Peyer's patch (tissue), 4 donors: ENCODE results near the gene CMTR1.

Experiments
- CTCF ChIP-seq, 6 experiments: fragments of 450-650 bp in 4 of 6; fragments of 200-600 bp in 2 of 6; sonication (generic) in 1 of 6; IDR thresholded peaks; one replicate each; pipeline ENCODE4 v1.5.1; 2017 to 2019; ENCODE audit warnings: antibody characterized with exemption in 6 of 6, mild to moderate bottlenecking in 3 of 6, moderate library complexity in 1 of 6
- POLR2A ChIP-seq, 2 donors: fragments of 450-650 bp; IDR thresholded peaks; one replicate each; pipeline ENCODE4 v1.5.1; 2017; ENCODE audit warnings: antibody characterized with exemption in 2 of 2, mild to moderate bottlenecking in 2 of 2, moderate library complexity in 2 of 2

- TF ChIP-seq CTCF (IDR thresholded peaks at IDR 0.05) (no peak), POLR2A (IDR thresholded peaks at IDR 0.05) (no peak)
Measured at GRCh38 chr6:37429352-37429750, 3.7 kb upstream of the CMTR1 start.
